Retinal pigment epithelial cell (primary cell): ENCODE results near the gene SHH.

Experiments
- DNase-seq: peaks from one replicate; pipeline ENCODE4 v3.0.0-alpha.2; 2010; ENCODE audit warnings: low read depth
- H3K4me3 ChIP-seq: 2 replicates; pipeline ENCODE4 v1.5.1; 2011; ENCODE audit warnings: mild to moderate bottlenecking, low read length, control low read depth, moderate library complexity
- CTCF ChIP-seq: conservative IDR thresholded peaks from 2 replicates; pipeline ENCODE4 v1.5.1; 2011; ENCODE audit warnings: low read depth, low read length, control low read depth, inconsistent platforms

Gene SHH

GRCh38 chr7:155847821-155848435 is 35.7 kb upstream of the SHH start:
- no peak overlapping the region for H3K4me3 ChIP-seq
- TF ChIP-seq CTCF: no peak
- DNase-seq: no peak

GRCh38 chr7:155846936-155847335 is 34.7 kb upstream of the SHH start:
- H3K4me3 ChIP-seq: no peak overlapping the region
- no peak for DNase-seq
- no peak for TF ChIP-seq CTCF

GRCh38 chr7:155846156-155846555 is 33.9 kb upstream of the SHH start:
- no peak overlapping the region for H3K4me3 ChIP-seq
- no peak for TF ChIP-seq CTCF
- DNase-seq: no peak

- DNase-seq: no peak
- no peak for TF ChIP-seq CTCF
- no peak overlapping the region for H3K4me3 ChIP-seq
Observed at GRCh38 chr7:155845226-155845625, 33.0 kb upstream of the SHH start.

- no peak for DNase-seq
- no peak for TF ChIP-seq CTCF
- H3K4me3 ChIP-seq: no peak overlapping the region
Observed at GRCh38 chr7:155844526-155844925, 32.3 kb upstream of the SHH start.

- no peak for DNase-seq
- no peak for TF ChIP-seq CTCF
- H3K4me3 ChIP-seq: no peak overlapping the region
Observed at GRCh38 chr7:155844019-155844453, 31.8 kb upstream of the SHH start.

- no peak for TF ChIP-seq CTCF
- no peak for DNase-seq
- H3K4me3 ChIP-seq: no peak overlapping the region
Observed at GRCh38 chr7:155843426-155844018, 31.3 kb upstream of the SHH start.
